SU-DHL-6 (cell line): ENCODE data around the gene RIC1.

ENCODE experiments used
- H2AFZ ChIP-seq: fragments of 200-600 bp; sonication (generic); 2 replicates; pipeline ENCODE4 v1.6.1; 2014; ENCODE audit warnings: low read depth, mild to moderate bottlenecking, moderate library complexity, mixed read lengths, antibody characterized with exemption, low read length; ENCODE audit not compliant: severe bottlenecking
- H3F3A ChIP-seq: fragments of 200-600 bp; shearing (Covaris generic); 2 replicates; pipeline ENCODE4 v1.6.0; 2016; ENCODE audit warnings: antibody characterized with exemption, mild to moderate bottlenecking; ENCODE audit not compliant: insufficient read depth
- H3K27ac ChIP-seq: fragments of 200-600 bp; sonication (generic); 2 replicates; pipeline ENCODE4 v1.5.1; 2016; ENCODE audit warnings: low read depth, mild to moderate bottlenecking, low read length, moderate library complexity, mixed read lengths
- H3K27me3 ChIP-seq: fragments of 200-600 bp; sonication (generic), shearing (Covaris generic); 2 replicates; pipeline ENCODE4 v1.6.0; 2014; ENCODE audit warnings: mild to moderate bottlenecking, low read length
- H3K36me3 ChIP-seq: fragments of 200-600 bp; sonication (generic); 2 replicates; pipeline ENCODE4 v1.6.1; 2014; ENCODE audit warnings: mild to moderate bottlenecking, low read length, mixed read lengths
- H3K4me2 ChIP-seq: fragments of 300-600, 200-600 bp; shearing (Covaris generic), sonication (generic); 2 replicates; pipeline ENCODE4 v1.6.0; 2014; ENCODE audit warnings: low read length, low read depth, mild to moderate bottlenecking; ENCODE audit not compliant: poor library complexity, severe bottlenecking
- H3K4me3 ChIP-seq: fragments of 200-600 bp; sonication (generic); 2 replicates; pipeline ENCODE4 v1.5.1; 2014; ENCODE audit warnings: antibody characterized with exemption, low read length, mild to moderate bottlenecking, mixed read lengths; ENCODE audit not compliant: insufficient read depth, poor library complexity, severe bottlenecking
- H3K79me2 ChIP-seq: fragments of 200-600 bp; sonication (generic); 2 replicates; pipeline ENCODE4 v1.6.1; 2014; ENCODE audit warnings: mild to moderate bottlenecking, low read length, moderate library complexity; ENCODE audit not compliant: insufficient read depth
- H3K9ac ChIP-seq: fragments of 200-600 bp; sonication (generic); 2 replicates; pipeline ENCODE4 v1.7.0; 2014; ENCODE audit warnings: mild to moderate bottlenecking, low read length
- H3K9me2 ChIP-seq: fragments of 200-600 bp; sonication (generic); replicated peaks from 2 replicates; pipeline ENCODE4 v1.6.1; 2014; ENCODE audit warnings: low read length; ENCODE audit not compliant: insufficient read depth
- H3K9me3 ChIP-seq: fragments of 200-600 bp; sonication (generic); 2 replicates; pipeline ENCODE4 v1.6.1; 2014; ENCODE audit warnings: low read length, mixed read lengths; ENCODE audit not compliant: insufficient read depth
- H4K20me1 ChIP-seq: fragments of 200-600 bp; sonication (generic); 2 replicates; pipeline ENCODE4 v1.6.1; 2014; ENCODE audit warnings: low read depth, mild to moderate bottlenecking, antibody characterized with exemption, low read length, moderate library complexity, mixed read lengths
- EZH2phosphoT487 ChIP-seq: fragments of 200-600 bp; sonication (generic), shearing (Covaris generic); conservative IDR thresholded peaks from 2 replicates; pipeline ENCODE4 v1.6.1; 2018; ENCODE audit warnings: mild to moderate bottlenecking, antibody characterized with exemption, low read length, moderate library complexity, mixed read lengths
- TF ChIP-seq, protein P1 (sequence below): fragments of 200-600 bp; sonication (generic); IDR thresholded peaks from one replicate; pipeline ENCODE4 v1.5.1; 2017; ENCODE audit warnings: antibody characterized with exemption, mild to moderate bottlenecking, low read length, moderate library complexity; ENCODE audit not compliant: insufficient read depth, poor library complexity, severe bottlenecking

The RIC1 gene

DNA sequence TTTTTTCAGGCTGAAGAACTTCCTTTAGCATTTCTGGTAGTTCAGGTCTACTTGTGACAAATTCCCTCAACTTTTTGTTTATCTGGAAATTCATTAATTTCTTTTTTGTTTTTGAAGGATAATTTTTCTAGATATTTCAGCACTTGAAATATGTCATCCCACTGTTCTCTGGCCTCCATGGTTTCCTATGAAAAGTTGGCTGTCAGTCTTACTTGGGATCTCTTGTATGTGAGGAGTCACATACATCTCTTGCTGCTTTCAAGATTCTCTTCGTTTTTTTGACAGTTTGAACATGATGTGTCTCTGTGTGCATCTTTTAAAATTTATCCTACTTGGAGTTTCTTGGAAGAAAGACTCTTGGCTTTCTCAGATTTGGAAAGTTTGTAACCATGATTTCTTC is 79.5 kb downstream of the RIC1 start:
- TF ChIP-seq, protein P1, sequence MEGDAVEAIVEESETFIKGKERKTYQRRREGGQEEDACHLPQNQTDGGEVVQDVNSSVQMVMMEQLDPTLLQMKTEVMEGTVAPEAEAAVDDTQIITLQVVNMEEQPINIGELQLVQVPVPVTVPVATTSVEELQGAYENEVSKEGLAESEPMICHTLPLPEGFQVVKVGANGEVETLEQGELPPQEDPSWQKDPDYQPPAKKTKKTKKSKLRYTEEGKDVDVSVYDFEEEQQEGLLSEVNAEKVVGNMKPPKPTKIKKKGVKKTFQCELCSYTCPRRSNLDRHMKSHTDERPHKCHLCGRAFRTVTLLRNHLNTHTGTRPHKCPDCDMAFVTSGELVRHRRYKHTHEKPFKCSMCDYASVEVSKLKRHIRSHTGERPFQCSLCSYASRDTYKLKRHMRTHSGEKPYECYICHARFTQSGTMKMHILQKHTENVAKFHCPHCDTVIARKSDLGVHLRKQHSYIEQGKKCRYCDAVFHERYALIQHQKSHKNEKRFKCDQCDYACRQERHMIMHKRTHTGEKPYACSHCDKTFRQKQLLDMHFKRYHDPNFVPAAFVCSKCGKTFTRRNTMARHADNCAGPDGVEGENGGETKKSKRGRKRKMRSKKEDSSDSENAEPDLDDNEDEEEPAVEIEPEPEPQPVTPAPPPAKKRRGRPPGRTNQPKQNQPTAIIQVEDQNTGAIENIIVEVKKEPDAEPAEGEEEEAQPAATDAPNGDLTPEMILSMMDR, result no peak
- no peak for TF ChIP-seq EZH2phosphoT487
- H3K27me3 ChIP-seq, result no peaks in the 10 kb centered on the region
- no peaks in the 10 kb centered on the region for H3K9me2 ChIP-seq
- H3K27ac ChIP-seq, result no peak overlapping the region
- no peak overlapping the region for H3K9ac ChIP-seq
- H3K4me2 ChIP-seq, result no peak overlapping the region
- H3F3A ChIP-seq, result no peaks in the 10 kb centered on the region
- H3K79me2 ChIP-seq, result peaks cover 67% of the 10 kb centered on the region
- no peak overlapping the region for H2AFZ ChIP-seq
- no peak overlapping the region for H3K4me3 ChIP-seq
- peaks cover 57% of the 10 kb centered on the region for H3K36me3 ChIP-seq
- H3K9me3 ChIP-seq, result peaks cover 20% of the 10 kb centered on the region; the same call in 1 of the 2 replicates
- no peaks in the 10 kb centered on the region for H4K20me1 ChIP-seq

DNA sequence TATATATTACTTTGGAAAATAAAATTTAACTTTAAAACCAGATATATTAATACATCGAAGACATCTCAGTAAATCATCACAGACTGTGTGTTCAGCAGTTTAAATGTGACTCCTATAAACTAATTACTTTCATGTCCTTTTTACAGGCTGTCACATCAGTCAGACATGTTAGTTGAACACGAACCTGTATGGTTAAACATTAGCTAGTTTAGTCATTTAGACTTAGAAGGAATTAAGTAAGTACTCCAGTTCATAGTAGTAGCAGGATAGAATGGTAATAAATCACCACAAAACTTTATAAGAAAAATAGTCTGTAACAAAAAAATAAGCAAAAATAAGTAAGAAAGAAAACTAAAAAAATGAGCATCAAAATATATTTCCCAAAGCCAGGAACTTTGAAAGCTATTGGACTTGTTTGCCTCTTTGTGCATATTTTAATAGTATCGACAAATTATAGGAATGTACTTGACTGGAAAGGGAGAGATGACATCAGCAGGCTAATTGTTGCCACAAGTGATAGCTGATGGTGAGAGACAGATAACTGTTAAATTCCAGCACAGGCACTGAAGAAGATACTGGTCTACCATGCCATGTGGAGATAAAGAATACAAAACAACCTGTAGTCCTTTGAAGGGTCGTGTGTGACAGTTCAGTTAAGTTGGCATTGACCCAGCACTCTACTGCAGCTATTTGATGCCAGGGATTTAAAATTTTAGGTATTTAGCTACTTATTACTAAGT is 83.9 kb downstream of the RIC1 start:
- no peak for TF ChIP-seq EZH2phosphoT487
- TF ChIP-seq, protein P1, result no peak
- Histone ChIP-seq H3K4me3 (no peak overlapping the region), H4K20me1 (no peaks in the 10 kb centered on the region), H3K79me2 (peaks cover 27% of the 10 kb centered on the region), H3K9me3 (peaks cover 12% of the 10 kb centered on the region; the same call in 1 of the 2 replicates), H3K27ac (no peak overlapping the region), H2AFZ (no peak overlapping the region), H3K27me3 (no peaks in the 10 kb centered on the region), H3K9ac (no peak overlapping the region), H3K36me3 (peaks cover 51% of the 10 kb centered on the region), H3K9me2 (no peaks in the 10 kb centered on the region), H3K4me2 (no peak overlapping the region), H3F3A (peaks cover 7% of the 10 kb centered on the region; the same call in 1 of the 2 replicates)

DNA sequence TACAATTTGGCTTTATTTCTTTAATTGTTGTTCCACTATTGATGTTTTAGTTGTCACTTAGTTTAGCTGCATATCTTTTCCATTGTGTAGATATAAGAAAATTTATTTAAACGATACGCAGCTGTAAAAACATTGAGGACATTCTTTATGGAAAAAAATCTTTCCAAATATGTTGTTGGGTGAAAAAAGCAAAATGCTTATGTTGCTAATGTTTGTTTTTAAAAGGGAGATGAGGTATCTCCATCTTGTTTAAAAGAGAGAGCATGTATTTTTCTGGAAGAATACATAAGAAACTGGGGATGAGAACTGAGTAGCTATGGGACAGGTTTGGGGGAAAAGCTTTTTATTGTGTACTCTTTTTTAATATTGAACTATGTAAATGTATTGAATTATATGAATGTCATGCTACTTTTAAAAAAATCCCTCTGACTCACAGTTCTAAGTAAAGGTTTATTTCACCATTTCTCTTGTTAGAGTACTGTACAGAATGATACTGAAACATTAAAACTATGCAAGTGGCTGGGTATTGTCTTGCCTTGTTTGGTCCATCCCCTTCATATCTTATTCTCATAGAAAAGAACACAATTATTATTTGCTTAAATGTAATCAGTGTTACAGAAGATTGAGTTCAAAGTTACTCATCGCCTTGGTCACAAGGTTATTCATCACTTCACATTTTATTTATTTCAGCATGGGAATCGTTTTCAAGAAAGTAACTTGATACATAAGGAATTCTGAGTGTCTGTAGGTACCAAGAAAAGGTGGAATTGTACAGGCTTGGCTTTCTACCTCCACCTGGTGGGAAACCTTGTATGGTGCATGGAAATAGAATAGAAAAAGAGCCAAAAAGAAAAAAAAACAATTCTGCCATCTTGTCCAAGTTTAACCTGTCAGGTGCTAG is 85.8 kb downstream of the RIC1 start:
- H2AFZ ChIP-seq, result no peak overlapping the region
- no peak overlapping the region for H3K27ac ChIP-seq
- H3K36me3 ChIP-seq, result peaks cover 36% of the 10 kb centered on the region
- TF ChIP-seq, protein P1, result peak; percentile 35
- TF ChIP-seq EZH2phosphoT487, result no peak
- no peak overlapping the region for H3K9ac ChIP-seq
- H3K27me3 ChIP-seq, result no peaks in the 10 kb centered on the region
- H3K4me3 ChIP-seq, result no peak overlapping the region
- no peaks in the 10 kb centered on the region for H3K9me2 ChIP-seq
- H3K4me2 ChIP-seq, result no peak overlapping the region
- H4K20me1 ChIP-seq, result 0 out of 2 replicates have a peak, but pooled peaks cover 3% of the 10 kb centered on the region
- H3F3A ChIP-seq, result peaks cover 17% of the 10 kb centered on the region
- no peaks in the 10 kb centered on the region for H3K9me3 ChIP-seq
- H3K79me2 ChIP-seq, result peaks cover 9% of the 10 kb centered on the region; the same call in 1 of the 2 replicates
